SK-N-SH treated with all-trans-retinoic acid at 6 μM for 48 hours (cell line): ENCODE results near the gene EDIL3.
"Not testable (repeated sequence)": the region's sequence is repeated elsewhere in the genome, so short reads cannot be mapped to it uniquely, and the experiment has no call there.

Source experiments
- ARNTL ChIP-seq: fragments of 450-650 bp; formaldehyde crosslinking; IDR thresholded peaks from 2 replicates; pipeline ENCODE4 v1.5.0; 2020; ENCODE audit warnings: low read depth, mild to moderate bottlenecking, moderate library complexity, borderline replicate concordance
- CREB5 ChIP-seq: fragments of 250-450 bp; sonication (Bioruptor Pico); IDR thresholded peaks from 2 replicates; pipeline ENCODE4 v1.5.1; 2020; ENCODE audit warnings: low read depth, mild to moderate bottlenecking, moderate library complexity
- PATZ1 ChIP-seq: fragments of 250-450 bp; sonication (Bioruptor Pico); IDR thresholded peaks from 2 replicates; pipeline ENCODE4 v1.8.0; 2020; ENCODE audit warnings: mild to moderate bottlenecking, moderate library complexity, borderline replicate concordance

- TF ChIP-seq PATZ1 (CRISPR knock-in tag); ARNTL (CRISPR knock-in tag); CREB5: not testable (repeated sequence)
Observed at GRCh38 chr5:84317826-84318225, 66.9 kb downstream of the EDIL3 start.
